HuH-7.5 (cell line): ENCODE measurements around the gene TRAP1.
A peak's percentile ranks its signal among the peaks of the same experiment; 100 is the strongest.
"Not testable (repeated sequence)": the region's sequence is repeated elsewhere in the genome, so short reads cannot be mapped to it uniquely, and the experiment has no call there.

Experiments used
- DNase-seq: peaks from one replicate; pipeline ENCODE4 v3.0.0; 2011; ENCODE audit warnings: low spot score

The TRAP1 gene

DNA sequence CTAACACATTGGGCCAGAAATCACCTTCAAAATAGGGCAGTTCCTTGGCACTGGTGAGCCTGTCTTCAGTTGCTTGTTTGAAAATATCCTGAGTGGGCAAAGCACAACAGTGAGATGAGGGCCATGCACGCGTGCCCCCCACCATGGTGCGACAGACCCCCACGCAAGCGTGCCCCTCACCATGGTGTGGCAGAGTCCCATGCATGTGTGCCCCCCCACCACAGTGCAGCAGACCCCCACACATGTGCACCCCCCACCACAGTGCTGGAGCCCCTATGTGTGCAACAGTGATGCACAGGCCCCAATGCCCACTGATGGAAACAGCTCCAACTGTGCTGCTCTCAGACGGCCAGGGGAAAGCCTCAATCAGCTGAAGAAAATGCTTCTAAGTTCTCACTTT, 18.8 kb upstream of the TRAP1 start:
- no peak for DNase-seq

DNA sequence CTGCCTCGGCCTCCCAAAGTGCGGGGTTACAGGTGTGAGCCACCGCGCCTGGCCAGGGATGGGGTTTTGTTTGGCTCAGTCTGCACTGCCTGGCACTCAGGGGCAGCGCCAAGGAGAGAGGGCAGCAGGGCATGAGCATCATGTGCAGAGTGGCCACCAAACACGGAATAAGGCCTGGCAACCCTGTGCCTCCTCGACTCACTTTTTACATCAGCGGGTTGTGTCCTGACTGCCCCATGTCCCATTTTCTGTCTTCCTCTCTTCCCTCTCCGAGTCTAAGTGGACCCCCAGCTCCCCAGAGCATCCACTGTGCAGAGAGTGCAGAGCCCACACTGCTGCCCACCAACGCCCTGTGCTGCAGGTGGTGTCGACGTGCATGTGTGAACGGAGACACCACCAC, 18.2 kb upstream of the TRAP1 start:
- DNase-seq = no peak

GRCh38 chr16:3734758-3735221, 17.5 kb upstream of the TRAP1 start:
- no peak for DNase-seq

GRCh38 chr16:3734084-3734757, 16.9 kb upstream of the TRAP1 start:
- DNase-seq = no peak

- no peak for DNase-seq
These were observed 14.8 kb upstream of the TRAP1 start for GRCh38 chr16:3732171-3732570.

DNA sequence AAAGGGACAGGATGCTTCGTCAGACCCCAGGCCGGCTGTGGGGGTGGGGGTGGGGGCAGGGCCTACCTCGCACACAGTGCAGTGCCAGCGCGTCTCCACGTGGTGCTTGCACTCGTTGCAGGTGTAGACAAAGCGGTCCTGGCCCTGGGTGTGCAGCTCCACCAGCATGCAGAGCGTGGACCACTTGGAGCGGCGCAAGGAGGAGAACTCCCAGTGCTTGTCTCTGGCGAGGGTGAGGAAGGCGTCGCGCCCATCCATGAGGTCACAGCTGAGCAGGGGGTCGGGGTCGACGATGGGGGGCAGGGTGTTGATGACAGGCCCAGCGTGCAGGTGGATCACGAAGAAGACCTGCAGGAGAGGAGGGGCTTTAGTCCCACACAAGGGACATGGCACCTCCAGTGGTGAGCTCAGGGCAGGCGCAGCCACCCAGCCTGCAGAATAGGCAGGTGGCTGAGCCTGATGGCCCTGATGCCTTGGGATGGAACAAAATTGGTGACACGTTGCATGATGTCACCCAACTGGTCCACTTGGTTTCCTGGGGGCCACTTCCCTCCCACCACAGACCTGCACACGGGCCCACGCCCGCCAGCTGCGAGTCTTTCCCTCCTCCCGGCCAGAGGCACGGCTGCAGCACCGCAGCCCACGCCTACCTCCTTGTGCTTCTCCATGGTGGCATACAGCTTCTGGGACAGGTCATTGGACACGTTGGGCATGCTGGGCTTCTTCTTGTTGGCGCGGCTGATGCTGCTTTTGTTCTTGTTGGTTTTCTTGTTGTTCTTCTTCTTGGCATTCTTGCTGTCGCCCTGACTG, 14.0 kb upstream of the TRAP1 start:
- no peak for DNase-seq

- no peak for DNase-seq
These were observed 13.1 kb upstream of the TRAP1 start for GRCh38 chr16:3730161-3731125.

DNA sequence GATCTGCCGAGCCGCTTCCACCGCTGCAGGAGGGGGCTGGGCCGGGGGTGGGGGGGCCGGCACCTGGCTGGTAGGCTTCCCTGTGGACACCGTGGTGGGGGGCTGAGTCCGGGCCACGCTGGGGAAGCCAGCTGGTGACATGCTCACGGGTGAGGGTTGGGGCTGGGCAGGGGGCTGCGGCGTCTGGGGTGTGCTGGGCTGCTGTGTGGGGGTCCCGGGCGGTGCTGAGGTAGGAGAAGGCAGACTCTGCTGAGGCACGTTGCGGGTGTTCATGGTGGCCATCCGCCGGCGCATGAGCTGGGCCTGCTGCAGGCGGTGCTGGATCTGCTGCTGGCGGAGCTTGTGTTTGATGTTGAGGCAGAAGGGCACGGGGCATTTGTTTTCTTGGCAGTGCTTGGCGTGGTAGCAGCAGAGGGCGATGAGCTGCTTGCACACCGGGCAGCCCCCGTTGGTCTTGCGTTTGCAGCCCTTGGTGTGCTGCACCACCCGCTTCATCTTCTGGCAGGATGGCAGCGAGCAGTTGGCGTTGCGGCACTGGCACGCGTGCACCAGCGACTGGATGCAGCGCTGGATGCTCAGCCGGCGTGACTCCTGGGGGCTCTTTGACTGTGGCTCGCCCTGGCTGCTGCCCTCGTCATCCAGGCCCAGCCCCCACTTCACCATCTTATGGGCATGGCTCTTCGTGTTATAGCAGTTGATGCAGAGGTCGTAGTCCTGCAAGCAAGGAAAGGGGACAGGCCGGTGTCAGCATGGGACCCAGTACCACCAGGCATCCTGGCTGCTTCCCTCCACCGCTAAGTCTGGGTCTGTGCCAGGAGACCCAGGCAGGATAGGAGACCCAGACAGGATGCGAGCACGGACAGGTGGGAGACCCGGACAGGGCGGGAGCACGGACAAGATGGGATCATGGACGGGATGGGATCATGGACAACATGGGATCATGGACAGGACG, 12.1 kb upstream of the TRAP1 start:
- DNase-seq = no peak

DNA sequence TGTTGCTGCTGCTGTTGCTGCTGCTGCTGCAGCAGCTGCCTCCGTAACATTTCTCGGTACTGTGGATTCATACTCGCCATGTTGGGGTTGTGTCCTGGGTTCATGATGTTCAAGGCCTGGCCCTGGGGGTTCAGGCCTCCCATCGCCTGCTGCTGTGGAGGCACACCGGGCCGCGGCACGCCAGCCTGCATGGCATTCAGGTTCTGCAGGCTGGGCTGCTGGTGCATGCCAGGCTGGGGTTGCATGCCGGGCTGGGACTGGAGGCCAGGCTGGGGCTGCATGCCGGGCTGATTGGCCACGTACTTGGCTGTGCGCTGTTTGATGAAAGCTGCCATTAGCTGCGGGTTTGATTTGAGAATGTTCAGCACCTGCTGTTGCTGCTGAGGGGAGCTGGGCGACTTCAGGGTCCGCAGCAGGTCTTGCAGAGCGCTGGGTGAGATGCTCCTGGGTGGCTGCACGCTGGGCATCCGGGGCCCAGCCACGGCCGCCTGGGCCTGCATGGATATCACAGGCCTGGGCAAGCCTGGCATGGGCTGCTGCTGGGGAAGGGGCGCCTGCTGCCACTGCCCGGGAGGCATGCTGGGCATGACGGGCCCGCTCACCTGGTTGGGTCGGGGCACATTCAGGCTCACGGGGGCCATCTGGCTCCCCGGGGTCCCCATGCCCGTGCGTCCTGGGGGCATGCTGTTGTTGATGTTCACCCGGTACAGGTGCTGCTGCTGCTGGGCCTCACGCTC, 11.3 kb upstream of the TRAP1 start:
- DNase-seq = no peak

- no peak for DNase-seq
These were observed 10.6 kb upstream of the TRAP1 start for GRCh38 chr16:3727806-3728381.

GRCh38 chr16:3726021-3726687, 8.8 kb upstream of the TRAP1 start:
- DNase-seq = no peak

DNA sequence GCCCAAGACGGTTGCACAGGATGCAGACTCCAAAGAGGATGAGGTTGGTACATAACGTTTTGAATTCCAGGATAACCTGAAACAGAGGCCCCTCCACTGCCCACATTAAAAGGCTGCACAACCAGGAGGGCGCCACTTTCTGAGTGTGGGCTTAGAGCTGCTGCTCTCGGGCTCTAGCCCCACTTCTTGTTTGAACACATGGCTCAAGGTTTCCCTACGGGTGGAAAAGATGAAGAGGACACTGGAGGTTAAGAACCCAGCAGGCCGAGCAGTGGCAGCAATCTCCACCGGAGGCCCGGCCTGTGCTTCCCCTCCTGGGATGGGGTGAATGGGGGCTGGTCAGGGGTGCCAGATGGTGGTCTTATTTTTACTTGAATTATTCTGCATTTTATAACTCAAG, 8.0 kb upstream of the TRAP1 start:
- DNase-seq = no peak

GRCh38 chr16:3722508-3722907, 5.2 kb upstream of the TRAP1 start:
- DNase-seq = no peak

- DNase-seq = no peak
These were observed 3.1 kb upstream of the TRAP1 start for GRCh38 chr16:3720418-3720817.

DNA sequence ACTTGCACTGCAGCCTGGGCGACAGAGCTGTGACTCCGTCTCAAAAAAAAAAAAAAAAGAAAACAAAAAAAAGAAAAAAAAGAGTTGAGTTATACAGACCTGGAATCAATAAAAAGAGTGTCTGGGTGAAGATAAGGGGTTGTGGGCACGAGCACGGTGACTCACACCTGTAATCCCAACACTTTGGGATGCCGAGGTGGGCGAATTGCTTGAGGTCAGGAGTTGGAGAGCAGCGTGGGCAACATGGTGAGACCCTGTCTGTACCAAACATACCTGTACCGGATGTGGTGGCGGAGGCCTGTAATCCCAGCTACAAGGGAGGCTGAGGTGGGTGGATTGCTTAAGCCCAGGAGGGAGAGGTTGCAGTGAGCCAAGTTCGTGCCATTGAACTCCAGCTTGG, 1.3 kb upstream of the TRAP1 start:
- no peak for DNase-seq

DNA sequence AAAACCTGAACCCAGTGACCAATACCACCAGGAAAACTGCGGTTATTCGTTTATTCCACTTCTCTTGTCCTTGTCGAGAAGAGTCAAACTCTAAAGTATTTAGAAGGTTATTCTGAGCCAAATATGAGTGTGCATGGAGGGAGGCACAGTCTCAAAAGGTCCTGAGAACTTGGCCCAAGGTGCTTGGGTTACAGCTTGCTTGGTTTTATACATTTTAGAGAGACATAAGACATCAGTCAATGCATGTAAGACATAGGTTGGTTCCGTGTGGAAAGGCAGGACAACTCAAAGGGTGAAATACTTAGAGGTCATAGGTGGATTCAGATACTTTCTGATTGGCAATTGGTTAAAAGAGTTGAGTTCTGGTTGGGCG, 681 bp upstream of the TRAP1 start:
- no peak for DNase-seq

GRCh38 chr16:3716831-3717234, 491 bp downstream of the TRAP1 start:
- DNase-seq = peak; percentile 40

DNA sequence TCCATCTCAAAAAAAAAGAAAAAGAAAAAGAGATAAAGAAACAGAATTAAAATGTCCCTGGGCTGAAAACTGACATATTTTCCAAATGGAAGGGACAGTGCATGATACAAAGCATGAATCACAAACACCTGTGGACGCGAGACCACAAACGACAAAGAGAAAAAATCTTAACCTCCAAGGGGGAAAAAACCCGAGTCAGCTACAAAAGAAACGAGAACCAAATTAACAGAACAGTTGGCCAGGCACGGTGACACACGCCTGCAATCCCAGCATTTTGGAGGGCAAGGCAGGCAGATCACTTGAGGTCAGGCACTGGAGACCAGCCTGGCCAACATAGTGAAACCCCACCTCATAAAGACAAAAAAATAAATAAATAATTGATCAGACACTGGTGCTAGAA, 1.9 kb downstream of the TRAP1 start:
- no peak for DNase-seq

GRCh38 chr16:3714378-3714777, 2.9 kb downstream of the TRAP1 start:
- DNase-seq = not testable (repeated sequence)
